ELR (cell line): ENCODE data around the gene SEMA7A.

ENCODE experiments used
- DNase-seq: peaks from one replicate; pipeline ENCODE4 v3.0.0-alpha.2; 2015; ENCODE audit warnings: low read depth

The SEMA7A gene

DNA sequence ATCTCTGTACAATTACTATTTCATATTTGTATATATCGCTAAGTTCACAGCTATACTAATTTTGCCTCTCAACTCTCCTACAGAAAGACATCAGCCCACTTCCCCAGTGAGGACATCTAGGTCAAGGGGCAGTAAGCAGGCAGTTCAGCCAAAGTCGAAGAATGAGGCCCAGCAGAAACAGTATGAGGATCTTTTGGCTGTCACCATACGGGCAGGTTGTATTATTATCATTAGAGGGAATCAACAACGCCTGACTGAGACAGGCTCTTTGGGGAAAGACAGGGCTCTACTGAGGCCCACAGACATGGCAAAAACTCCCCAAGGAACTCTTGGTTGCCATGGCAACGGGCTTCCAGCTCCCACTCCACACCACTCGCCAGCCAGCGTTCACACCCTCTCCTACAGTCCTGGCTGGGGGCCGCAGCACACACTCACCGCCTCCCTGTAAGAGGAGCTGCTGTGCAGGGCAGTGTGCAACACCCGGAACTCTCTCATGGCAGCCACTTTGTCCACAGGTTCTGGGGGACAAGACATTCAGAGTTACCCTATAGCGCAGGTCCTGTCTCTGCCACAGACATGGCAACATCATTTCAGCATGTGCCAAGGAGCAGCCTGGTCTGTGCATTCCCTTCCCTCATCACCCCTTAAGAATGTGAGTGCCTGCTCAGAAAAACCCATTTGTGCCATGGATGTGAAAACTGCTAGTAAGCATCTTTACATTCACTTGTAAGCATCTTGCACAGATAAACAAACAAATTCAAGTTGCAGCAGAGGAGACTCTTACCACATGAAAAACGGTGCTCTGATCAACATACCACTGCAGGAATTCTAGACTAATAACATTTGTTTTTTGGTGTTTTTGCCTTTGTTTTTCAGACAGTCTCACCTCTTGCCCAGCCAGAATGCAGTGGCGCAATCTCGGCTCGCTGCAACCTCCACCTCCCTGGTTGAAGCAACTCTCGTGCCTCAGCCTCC is 18.4 kb upstream of the SEMA7A start:
- no peak for DNase-seq

DNA sequence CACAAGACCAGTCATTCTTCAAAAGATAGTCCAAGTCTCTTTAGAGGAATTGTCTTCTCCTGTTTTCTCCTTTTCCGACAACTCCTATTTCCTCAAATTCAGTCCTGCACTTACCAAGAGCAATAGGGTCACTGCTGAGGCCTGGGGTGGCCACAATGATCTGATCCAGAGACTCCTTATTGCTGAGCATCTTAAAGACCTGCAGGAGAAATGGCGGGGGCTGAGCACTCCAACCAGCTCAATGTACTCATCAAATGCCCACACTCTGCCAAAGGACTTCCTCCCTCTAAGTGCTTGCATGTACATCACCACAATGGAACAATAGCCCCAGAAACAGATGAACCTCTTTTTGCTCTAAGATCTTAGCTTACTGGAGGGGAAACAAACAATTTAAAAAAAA is 17.6 kb upstream of the SEMA7A start:
- DNase-seq = no peak

DNA sequence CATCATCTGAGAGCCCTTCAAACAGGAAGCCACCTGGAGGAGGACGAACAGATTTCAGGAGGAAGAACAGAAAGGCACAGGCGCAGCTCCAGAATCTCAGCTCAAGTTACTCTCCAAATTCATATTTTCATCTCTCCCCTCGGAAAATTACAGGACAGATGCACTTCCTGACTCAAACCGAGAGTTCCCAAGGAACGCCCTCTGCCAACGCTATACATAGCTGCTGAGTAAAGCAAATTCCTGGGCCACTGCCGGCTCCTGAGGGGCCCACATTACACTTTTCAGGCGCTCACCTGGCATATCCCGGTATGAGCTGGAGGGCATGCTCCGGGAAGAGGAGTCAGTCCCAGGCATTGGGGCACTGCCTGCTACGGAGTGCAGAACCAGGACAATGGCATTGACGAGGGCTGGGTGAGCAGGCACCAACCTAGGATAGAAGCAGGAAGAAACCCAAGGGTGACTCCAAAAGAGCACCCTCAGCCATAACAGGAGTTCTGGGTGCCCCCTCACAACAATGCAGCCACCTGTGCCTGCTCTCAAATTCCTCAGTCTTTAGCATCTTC is 16.0 kb upstream of the SEMA7A start:
- DNase-seq = no peak

DNA sequence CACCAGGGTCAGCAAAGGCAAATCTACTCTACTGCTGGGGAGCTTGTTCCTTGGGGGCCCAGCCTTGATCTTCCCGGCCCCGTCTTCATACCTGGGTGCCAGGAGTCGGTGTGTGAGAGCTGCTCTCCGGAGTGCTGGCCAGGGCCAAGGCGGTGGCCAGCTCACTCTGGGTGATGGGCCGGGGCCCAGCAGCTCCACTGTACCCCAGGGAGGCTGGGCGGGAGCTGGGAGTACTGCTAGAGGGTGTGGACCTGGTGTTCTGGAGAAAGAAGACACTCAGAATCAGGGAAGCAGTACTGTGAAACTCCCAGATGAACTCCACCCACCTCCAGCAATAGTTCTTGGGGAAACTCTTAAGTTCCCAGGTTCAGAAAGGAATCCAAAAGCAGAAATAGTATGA is 15.3 kb upstream of the SEMA7A start:
- no peak for DNase-seq

DNA sequence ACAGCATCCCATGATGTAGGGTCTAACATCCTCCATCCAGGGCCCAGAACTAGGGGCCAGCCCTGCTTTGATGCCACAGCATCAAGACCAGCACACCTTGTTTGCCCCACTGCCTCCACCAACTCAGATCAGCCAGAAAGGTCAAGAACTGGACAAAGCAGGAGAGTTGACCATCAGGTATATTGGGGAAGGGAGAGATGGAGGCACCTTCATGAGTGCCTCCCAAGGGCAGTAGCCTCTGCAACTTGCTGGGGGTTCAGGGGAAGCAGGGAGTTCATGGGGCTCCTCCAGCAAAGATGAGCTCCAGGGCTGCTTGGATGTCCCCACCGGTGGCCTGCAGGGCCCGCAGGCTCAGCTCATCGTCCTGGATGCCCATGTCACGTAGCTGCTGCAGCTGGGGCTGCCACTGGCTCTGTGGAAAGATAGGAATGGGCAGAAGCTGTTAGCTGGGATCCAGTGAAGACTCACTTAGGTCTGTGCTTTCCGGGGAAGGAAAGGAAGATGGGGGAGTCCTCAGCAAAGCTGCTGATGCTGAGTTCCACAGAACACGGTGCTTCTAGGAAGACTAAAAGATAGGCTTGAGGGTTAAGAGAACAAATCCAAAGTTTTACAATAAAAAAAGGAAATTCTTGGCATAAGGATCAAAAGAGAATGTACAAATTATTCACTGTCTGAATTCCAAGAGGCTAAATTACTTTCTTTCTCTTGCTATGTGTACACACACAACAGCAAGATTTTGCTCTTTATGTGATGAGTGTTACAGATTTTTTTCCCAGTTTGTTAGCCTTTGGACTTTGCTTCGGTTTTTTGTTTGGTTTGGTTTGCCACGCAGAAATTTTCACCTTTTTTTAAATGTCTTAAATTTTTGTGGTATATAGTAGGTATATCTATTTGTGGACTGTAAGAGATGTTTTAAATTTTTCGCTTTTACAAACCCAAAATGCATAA is 12.3 kb upstream of the SEMA7A start:
- DNase-seq = no peak

DNA sequence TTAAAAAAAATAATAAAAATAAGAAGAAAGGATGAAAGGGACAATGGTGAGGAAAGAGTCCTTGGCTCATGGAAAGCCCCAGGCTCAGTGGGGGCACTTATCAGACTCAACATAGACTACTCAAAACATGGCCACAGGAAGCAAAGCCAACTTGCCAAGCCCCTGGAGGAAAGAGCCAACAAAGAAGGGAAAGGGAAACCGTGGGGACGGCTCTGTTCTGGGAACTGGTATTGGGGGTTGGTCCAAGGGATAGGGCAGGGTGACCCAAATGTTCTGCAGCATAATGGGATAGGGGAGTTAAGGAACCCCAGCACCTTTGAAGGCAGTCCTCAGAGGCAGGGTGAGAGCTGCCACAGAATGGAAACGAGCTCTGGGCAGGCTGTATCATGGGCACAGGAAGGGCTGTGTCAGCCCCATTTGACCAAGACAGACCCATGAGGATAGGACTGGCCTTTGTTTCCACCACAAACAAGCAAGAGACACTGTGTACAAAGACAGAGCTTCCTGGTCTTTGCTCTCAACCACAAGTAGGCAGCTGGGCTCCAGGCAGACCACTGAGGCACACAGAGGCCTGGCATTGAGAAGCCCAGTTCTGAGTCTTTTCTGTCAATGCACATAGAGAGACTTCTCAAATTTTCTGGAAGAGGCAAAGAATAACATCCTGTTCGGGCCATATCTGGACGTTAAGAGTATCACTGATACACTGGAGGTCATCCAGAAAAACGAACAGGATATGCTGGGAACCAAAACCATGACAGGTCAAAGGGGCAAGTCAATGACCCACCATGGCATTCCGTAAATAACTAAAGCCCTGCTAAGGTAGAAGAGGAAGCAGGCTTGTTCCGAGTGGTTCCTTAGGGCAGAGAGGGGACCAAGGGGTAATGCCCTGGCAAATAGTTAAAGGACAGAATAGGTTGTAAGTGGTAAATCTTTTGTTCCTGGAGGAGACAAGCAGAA is 10.6 kb upstream of the SEMA7A start:
- no peak for DNase-seq

DNA sequence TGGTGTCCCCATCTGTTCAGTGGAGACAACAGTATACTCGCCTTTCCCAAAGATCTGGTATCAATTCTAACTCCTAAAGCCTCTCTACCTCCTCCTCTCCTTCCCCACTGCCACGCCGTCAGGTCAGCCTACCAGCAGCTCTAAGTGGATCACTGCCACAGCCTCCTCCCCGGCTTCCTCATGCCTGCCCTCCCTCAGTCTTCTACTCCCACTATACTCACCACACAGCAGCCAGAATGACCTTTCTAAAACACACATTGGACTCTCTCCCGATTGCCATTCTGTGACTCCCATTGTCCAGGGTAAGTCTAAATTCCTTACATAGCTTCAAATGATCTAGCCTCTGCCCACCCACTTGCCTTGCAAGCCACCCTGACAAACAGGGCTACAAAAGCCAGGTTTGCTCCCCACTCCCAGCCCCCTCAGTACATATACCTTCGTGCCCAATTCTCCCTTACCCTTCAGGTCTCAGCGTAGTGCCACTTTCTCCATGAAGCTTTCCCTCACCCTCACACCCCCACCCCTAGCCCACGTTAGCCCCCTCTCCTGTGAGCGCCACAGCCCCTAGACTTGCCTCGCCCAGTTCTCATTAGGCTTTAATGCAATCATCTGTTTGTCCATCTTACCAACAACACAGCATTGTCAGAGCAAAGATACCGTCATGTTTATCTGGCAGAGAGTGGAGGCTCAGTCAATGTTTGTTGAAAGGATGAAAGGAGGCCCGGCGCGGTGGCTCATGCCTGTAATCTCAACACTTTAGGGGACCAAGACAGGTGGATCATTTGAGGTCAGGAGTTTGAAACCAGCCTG is 9.5 kb upstream of the SEMA7A start:
- no peak for DNase-seq

DNA sequence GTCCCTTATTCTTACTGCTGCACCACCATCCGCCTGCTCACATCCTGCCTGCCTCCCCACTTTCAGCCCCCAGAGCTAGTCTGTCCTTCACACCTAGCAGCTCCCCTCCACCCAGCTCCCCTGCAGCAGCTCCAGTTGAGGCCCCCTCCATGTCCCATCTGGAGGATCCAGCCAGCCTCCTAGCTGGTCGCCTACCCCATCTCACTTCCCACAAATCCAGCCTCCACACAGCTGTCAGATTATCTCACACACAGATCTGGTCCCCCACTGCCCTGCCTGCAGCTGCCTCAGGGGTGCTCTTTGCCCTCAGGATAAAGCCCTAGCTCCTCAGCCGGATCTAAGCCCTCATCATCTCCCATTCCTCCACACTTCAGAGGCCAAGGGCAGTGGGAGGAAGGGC is 8.8 kb upstream of the SEMA7A start:
- no peak for DNase-seq

DNA sequence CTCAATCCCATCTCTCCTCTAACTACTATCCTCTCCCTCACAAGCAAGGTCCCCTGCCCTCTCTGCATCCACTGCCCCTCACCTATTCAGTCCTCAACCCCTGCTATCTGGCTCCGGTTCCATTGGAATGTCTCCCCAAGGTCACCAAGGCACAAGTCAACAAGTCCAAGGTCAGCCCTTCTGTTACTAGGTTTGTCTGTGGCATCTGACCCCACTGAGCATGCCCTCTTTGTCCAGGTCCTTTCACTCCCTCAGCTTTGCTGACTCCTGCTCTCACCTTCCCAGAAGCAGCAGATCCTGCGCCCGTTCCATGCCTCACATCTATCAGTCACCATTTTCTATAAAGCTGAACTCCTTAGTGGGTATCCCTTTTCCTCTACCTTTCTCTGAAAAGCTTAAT is 8.3 kb upstream of the SEMA7A start:
- no peak for DNase-seq

DNA sequence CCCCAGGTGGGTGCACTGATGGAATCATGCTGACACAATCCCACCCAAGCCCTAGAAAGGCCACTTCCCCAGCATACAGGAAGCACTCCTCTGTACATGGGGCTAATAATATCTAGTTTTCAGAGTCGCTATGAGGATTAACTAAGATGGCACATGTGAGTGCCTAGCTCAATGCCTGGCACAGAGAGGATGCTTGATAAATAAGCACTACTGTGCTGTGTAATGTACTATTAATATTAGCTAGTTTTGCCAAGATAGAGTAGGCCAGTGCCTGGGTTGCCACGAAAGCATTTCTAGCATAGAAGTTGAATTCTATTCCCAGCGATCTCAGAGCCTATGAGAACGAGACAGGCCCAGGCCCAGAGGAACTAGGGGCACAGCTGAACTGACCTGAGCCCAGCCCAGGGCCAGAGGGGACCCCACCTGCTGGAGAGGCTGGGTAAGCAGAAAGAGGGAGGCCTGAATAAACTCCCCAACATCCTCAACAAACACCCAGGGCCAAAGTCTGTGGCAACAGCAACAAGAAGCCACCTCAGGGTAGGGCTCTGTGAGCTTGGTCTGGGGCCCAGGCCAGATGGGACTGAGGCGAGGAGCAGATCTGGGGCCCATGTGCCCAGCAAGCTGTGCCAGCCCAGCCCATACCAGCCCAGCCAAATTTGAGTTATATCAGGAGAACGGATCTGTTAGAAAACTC is 7.6 kb upstream of the SEMA7A start:
- no peak for DNase-seq

DNA sequence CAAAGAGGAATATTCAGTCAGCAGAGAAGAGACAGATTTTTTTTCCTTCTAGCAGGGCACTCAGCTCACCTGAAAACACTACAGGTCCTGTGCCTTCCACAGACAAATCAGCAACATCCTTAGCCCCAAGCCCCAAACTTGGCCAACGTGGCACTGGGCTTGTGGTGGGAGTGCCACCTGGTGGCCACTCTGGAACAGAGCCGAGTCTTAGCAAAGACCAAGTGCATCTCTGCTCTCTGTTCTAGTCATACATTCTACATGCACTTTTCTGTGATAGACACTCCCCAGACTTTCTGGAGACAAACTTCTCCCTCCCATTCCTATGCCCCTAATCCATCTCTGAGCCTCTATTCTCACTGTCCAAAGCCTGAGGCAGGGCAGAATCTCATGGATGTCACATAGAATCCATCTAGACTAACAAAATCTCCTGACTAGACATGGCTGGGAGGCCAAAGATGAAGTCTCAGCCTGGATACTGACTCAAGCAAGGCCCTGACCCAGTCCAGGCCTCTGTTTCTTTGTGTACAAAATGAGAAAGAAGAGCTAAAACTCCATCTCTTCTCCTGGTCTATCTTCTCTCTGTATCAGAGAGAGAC is 5.1 kb upstream of the SEMA7A start:
- peak; percentile 78 for DNase-seq

DNA sequence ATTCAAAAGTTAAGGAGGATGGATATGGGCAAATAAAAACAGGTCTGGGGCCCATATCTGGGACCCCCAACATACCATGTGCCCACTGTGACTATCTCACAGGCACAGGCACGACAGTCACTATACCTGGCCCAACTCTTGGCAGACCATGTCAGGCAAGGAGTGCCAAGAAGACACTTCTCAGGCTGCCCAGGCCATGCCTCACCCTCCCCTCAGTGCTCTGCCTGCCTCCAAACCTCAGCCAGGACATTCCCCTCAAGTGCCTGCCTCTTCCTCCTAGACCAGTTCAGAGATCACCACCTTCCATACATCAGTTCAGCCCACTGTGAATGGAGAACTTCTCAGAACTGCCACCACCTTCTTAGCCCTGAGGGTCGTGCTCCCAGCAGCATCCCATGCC is 4.4 kb upstream of the SEMA7A start:
- DNase-seq = no peak

DNA sequence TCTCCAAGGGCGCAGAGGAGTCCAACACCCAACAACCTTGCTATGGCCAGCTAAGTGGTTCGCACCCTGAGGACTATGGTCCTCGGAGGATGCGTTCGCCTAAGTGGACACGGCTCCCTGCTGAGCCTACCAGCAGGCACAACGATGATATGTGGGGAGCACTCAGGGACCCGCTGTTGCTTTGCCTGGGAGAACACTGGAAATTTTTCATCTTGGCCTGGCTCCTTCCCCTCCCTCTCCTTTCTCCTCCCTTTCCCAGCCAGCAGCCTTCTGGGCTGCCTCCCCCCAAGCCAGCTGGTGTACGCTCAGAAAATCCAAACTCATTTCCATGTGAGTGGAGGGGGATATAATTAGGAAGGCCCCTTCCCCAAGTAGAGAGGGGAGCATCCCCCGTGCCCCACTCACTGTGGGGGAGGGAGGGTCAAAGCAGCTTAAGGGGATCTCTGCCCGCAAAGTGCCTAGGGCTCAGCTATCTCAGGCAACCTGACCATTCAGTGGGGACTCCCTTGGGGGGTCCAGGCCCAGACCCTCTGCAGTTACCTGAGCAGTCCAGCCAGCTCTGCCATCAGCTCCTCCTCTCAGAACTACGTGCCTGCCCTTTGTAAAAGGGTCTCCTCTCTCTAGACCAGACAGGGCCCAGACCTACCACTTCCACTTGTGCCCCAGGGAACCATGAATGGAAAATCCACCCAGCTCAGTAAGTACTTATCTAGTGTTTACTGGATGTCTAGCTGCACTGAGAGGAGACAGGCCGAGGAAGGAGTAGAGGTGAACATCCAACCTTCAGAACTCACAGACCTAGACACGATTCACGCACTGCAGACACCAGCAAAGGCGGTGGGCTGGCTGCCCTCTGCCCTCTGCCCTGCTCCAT is 742 bp upstream of the SEMA7A start:
- no peak for DNase-seq

DNA sequence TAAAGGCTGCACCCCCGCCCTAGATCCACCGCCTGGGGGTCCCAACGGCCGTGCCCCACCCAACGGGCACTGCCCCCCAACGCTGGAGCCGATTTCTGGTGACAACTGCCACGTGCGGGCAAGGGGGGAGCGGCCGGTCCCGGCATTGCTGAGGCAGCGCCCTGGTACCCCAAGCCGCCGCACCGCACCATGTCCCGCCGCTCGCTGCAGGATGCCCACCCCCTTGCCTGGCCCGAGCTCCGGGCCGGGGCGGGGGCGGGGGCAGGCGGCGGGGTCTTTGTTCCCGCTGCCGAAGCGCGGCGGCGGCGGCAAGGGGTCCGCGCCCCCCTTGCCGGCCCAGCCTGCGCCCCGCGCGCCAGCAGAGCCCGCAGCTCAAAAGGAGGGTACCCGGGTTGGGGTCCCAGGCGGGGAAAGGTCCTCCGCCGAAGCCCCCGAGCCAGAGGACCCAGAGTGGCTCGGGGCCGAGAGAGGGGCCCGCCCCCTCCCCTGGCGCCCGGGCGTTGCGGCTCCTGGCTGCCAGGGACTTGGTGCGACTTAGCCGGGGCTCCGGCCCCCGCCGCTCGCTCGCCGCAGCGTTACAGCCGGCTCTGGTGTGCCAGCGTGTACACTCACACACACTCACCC is 678 bp downstream of the SEMA7A start:
- no peak for DNase-seq

DNA sequence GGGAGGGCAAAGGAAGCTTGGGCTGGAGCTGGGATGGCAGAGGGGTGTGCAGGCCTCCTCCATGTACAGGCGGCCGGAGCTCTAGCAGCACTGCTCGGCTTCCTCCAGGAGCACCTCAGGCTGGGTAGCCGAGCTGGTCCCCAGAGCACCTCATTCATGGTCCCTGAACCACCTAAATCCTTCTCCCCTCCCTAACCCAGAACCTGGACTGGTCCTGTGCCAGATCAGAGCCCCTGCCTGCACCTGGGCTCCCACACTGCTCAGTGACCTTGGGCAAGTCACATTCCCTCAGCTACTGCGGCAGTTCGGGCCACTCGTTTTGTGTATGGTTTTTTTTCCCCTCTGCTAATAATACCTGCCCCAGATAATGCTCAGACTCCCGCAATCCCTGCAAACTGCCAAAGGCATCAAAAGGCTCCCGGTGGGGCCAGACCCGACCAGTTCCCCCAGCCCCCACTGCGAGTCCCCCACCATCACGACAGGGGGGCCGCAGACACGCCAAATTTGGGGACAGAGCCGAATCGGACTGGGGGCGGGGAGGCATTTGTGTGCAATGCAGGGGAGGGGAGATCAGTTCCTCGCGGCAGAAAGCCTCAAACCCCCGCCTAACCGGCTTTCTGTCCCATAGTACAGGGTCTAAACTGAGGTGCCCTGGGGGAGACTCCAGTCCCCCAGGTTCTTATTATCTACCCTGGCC is 1.3 kb downstream of the SEMA7A start:
- DNase-seq = no peak

DNA sequence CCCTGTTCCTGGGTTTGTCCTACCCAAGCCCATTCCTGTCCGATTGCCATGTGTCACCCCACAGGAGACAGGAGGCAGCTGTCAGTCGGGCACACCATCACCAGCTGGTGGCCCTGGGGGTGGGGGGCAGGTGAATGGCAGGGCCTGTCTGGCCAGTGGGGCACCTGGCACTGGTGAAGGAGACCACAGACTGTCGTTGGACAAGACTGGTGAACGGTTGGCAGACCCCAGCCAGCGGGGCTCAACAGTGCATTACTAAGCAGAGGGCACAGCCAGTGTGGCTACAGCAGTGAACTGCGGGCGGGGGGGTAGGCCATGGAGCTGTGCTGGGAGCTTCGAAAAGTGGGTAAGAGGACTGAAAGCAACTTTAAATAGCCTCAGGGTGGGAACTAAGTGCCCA is 2.1 kb downstream of the SEMA7A start:
- peak; percentile 45 for DNase-seq

DNA sequence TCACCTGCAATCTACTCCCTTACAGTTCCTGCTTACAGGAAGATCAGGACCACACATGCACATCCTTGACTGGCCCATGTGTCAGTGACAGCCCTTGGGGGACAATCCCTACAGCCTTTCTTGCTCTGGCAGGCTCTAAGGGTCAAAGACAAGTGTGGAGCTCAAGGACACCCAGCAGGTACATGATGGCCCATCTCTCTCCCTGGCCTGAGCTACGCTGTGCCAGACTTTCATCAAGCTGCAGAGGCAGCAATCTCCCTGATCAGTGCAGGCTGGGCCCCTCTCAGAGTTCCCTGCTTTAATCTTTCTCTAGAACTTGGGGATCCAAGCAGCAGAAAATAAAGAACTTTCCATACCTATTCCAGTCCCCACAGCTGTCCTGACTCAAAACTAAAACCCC is 2.6 kb downstream of the SEMA7A start:
- no peak for DNase-seq
